ENCODE data around the gene OR6C4. TPM values are rescaled to one million over a fixed set of nuclear protein-coding genes. Genes with fewer than 3 reads are reported as not detected.
"Not testable (repeated sequence)": the region's sequence is repeated elsewhere in the genome, so short reads cannot be mapped to it uniquely, and the experiment has no call there.

OR6C4 gene
- total RNA-seq, 1 donor from 2014 or later, result not detected

- peaks cover 4% of the 10 kb centered on the region for H3K27me3 Mint-ChIP-seq (ENCODE audit: unreplicated experiment)
- no peak overlapping the region for H3K4me3 Mint-ChIP-seq (ENCODE audit: unreplicated experiment)
- no peak for DNase-seq (ENCODE audit: low spot score)
- no peaks in the 10 kb centered on the region for H3K4me1 Mint-ChIP-seq (ENCODE audit: unreplicated experiment)
- no peaks in the 10 kb centered on the region for H3K36me3 Mint-ChIP-seq (ENCODE audit: low read depth, unreplicated experiment)
- H3K27ac Mint-ChIP-seq (ENCODE audit: unreplicated experiment), result no peak overlapping the region
- TF ChIP-seq CTCF (IDR thresholded peaks at IDR 0.05; ENCODE audit: unreplicated experiment), result no peak
- H3K9me3 Mint-ChIP-seq (ENCODE audit: unreplicated experiment), result no peaks in the 10 kb centered on the region
These were observed 36.4 kb downstream of the OR6C4 start for GRCh38 chr12:55585817-55586216.

GRCh38 chr12:55590152-55590551, 40.8 kb downstream of the OR6C4 start:
- not testable (repeated sequence) for H3K4me1 Mint-ChIP-seq (ENCODE audit: unreplicated experiment); DNase-seq (ENCODE audit: low spot score); H3K27me3 Mint-ChIP-seq (ENCODE audit: unreplicated experiment); H3K9me3 Mint-ChIP-seq (ENCODE audit: unreplicated experiment); H3K27ac Mint-ChIP-seq (ENCODE audit: unreplicated experiment); H3K4me3 Mint-ChIP-seq (ENCODE audit: unreplicated experiment); H3K36me3 Mint-ChIP-seq (ENCODE audit: low read depth, unreplicated experiment)

Other genes starting within 250 kb of the OR6C4 start
- not detected for gene OR6C1, start 235.3 kb upstream of the OR6C4 start, total RNA-seq (ENCODE audit: unreplicated experiment)
- not detected for gene OR6C3, start 218.9 kb upstream of the OR6C4 start, total RNA-seq (ENCODE audit: unreplicated experiment)
- not detected for gene OR6C75, start 186.6 kb upstream of the OR6C4 start, total RNA-seq (ENCODE audit: unreplicated experiment)
- gene OR6C65, start 149.1 kb upstream of the OR6C4 start, total RNA-seq (ENCODE audit: unreplicated experiment), result not detected
- gene OR6C76, start 123.3 kb upstream of the OR6C4 start, total RNA-seq (ENCODE audit: unreplicated experiment), result not detected
- gene OR6C2, start 105.5 kb upstream of the OR6C4 start, total RNA-seq (ENCODE audit: unreplicated experiment), result not detected
- not detected for gene OR6C70, start 79.5 kb upstream of the OR6C4 start, total RNA-seq (ENCODE audit: unreplicated experiment)
- gene OR6C68, start 57.2 kb upstream of the OR6C4 start, total RNA-seq (ENCODE audit: unreplicated experiment), result not detected
- not detected for gene OR2AP1, start 22.9 kb downstream of the OR6C4 start, total RNA-seq (ENCODE audit: unreplicated experiment)
- gene OR10P1, start 87.3 kb downstream of the OR6C4 start, total RNA-seq (ENCODE audit: unreplicated experiment), result not detected
- 4.0 TPM for gene ITGA7, start 158.3 kb downstream of the OR6C4 start, total RNA-seq (ENCODE audit: unreplicated experiment)
- gene BLOC1S1, start 166.4 kb downstream of the OR6C4 start, total RNA-seq (ENCODE audit: unreplicated experiment), result 66.5 TPM
- 4.4 TPM for gene RDH5, start 170.8 kb downstream of the OR6C4 start, total RNA-seq (ENCODE audit: unreplicated experiment)
- gene CD63, start 179.4 kb downstream of the OR6C4 start, total RNA-seq (ENCODE audit: unreplicated experiment), result 1,134 TPM
- gene GDF11, start 193.5 kb downstream of the OR6C4 start, total RNA-seq (ENCODE audit: unreplicated experiment), result 9.3 TPM

Data from endothelial cell (in vitro differentiated cells).